IgD-negative memory B cell (primary cell): Measurements from ENCODE around the gene NRL. TPM values are rescaled to one million over a fixed set of nuclear protein-coding genes. Genes with fewer than 3 reads are reported as not detected.
A peak's percentile ranks its signal among the peaks of the same experiment; 100 is the strongest.

ENCODE experiments used
- H3K27ac Mint-ChIP-seq, 3 donors: one replicate each; pipeline ENCODE4 v1.8.0; 2020 to 2022; ENCODE audit warnings: mild to moderate bottlenecking in 3 of 3, mixed read lengths in 3 of 3, moderate library complexity in 1 of 3
- H3K27me3 Mint-ChIP-seq: one replicate; pipeline ENCODE4 v1.8.0; 2021; ENCODE audit warnings: mixed read lengths
- H3K36me3 Mint-ChIP-seq: one replicate; pipeline ENCODE4 v1.8.0; 2020; ENCODE audit warnings: mild to moderate bottlenecking, mixed read lengths
- H3K4me1 Mint-ChIP-seq, 3 donors: one replicate each; pipeline ENCODE4 v1.8.0; 2020 to 2022; ENCODE audit warnings: mixed read lengths in 3 of 3, mild to moderate bottlenecking in 1 of 3
- H3K4me3 Mint-ChIP-seq, 4 donors: one replicate each; pipeline ENCODE4 v1.8.0; 2020 to 2022; ENCODE audit warnings: mild to moderate bottlenecking in 4 of 4, mixed read lengths in 4 of 4, moderate library complexity in 3 of 4
- H3K9me3 Mint-ChIP-seq, 3 donors: one replicate each; pipeline ENCODE4 v1.8.0; 2020 to 2021; ENCODE audit warnings: mixed read lengths in 3 of 3, mild to moderate bottlenecking in 1 of 3
- polyA plus RNA-seq: library from polyadenylated mRNA; unstranded; fragments of 300-500 nt; fragmentation: Illumina TruSeq; gene quantifications from one replicate; pipeline ENCODE4 v1.2.3, GENCODE V29; 2021

The NRL gene
- polyA plus RNA-seq, 1 donor from 2014 or later, result 2.6 TPM

- Mint-ChIP-seq H3K4me3 (peak overlapping the region; percentile 5 to 98 (median 88)), H3K27me3 (no peaks in the 10 kb centered on the region), H3K9me3 (no peaks in the 10 kb centered on the region), H3K4me1 (peaks cover 15 to 29% (median 26%) of the 10 kb centered on the region in 3 donors), H3K27ac (peak overlapping the region; percentile 84 to 93 (median 85)), H3K36me3 (peaks cover 2% of the 10 kb centered on the region)
Measured at GRCh38 chr14:24092505-24093206, 22.1 kb downstream of the NRL start.

- Mint-ChIP-seq H3K27ac (peak overlapping the region in 1 of 3 donors; percentile 85), H3K9me3 (no peaks in the 10 kb centered on the region), H3K4me3 (peak overlapping the region in 2 of 4 donors; percentile 18 to 81), H3K36me3 (peaks cover 2% of the 10 kb centered on the region), H3K27me3 (no peaks in the 10 kb centered on the region), H3K4me1 (peaks cover 15 to 29% (median 26%) of the 10 kb centered on the region in 3 donors)
Measured at GRCh38 chr14:24092110-24092504, 22.6 kb downstream of the NRL start.

- Mint-ChIP-seq H3K4me1 (peaks cover 10 to 24% (median 10%) of the 10 kb centered on the region in 3 donors), H3K4me3 (no peak overlapping the region), H3K27me3 (no peaks in the 10 kb centered on the region), H3K27ac (no peak overlapping the region), H3K36me3 (no peaks in the 10 kb centered on the region), H3K9me3 (no peaks in the 10 kb centered on the region)
Measured at GRCh38 chr14:24089890-24090289, 24.9 kb downstream of the NRL start.

GRCh38 chr14:24088095-24088494, 26.7 kb downstream of the NRL start:
- H3K4me3 Mint-ChIP-seq, result no peak overlapping the region
- H3K9me3 Mint-ChIP-seq, result no peaks in the 10 kb centered on the region
- peaks cover 4 to 20% (median 19%) of the 10 kb centered on the region in 3 donors for H3K4me1 Mint-ChIP-seq
- H3K36me3 Mint-ChIP-seq, result no peaks in the 10 kb centered on the region
- no peaks in the 10 kb centered on the region for H3K27me3 Mint-ChIP-seq
- H3K27ac Mint-ChIP-seq, result no peak overlapping the region

GRCh38 chr14:24087004-24087403, 27.7 kb downstream of the NRL start:
- Mint-ChIP-seq H3K4me1 (peaks cover 5 to 19% (median 19%) of the 10 kb centered on the region in 3 donors), H3K36me3 (no peaks in the 10 kb centered on the region), H3K4me3 (peak overlapping the region in 1 of 4 donors; percentile 30), H3K9me3 (no peaks in the 10 kb centered on the region), H3K27ac (no peak overlapping the region), H3K27me3 (no peaks in the 10 kb centered on the region)

GRCh38 chr14:24086193-24086955, 28.4 kb downstream of the NRL start:
- peaks cover 8 to 21% (median 19%) of the 10 kb centered on the region in 3 donors for H3K4me1 Mint-ChIP-seq
- H3K36me3 Mint-ChIP-seq, result no peaks in the 10 kb centered on the region
- no peaks in the 10 kb centered on the region for H3K9me3 Mint-ChIP-seq
- no peak overlapping the region for H3K4me3 Mint-ChIP-seq
- H3K27ac Mint-ChIP-seq, result no peak overlapping the region
- no peaks in the 10 kb centered on the region for H3K27me3 Mint-ChIP-seq

GRCh38 chr14:24085215-24085614, 29.5 kb downstream of the NRL start:
- H3K27me3 Mint-ChIP-seq, result no peaks in the 10 kb centered on the region
- peaks cover 12 to 24% (median 20%) of the 10 kb centered on the region in 3 donors for H3K4me1 Mint-ChIP-seq
- H3K27ac Mint-ChIP-seq, result no peak overlapping the region
- peak overlapping the region in 1 of 4 donors; percentile 69 for H3K4me3 Mint-ChIP-seq
- H3K9me3 Mint-ChIP-seq, result no peaks in the 10 kb centered on the region
- no peaks in the 10 kb centered on the region for H3K36me3 Mint-ChIP-seq

GRCh38 chr14:24084440-24084839, 30.3 kb downstream of the NRL start:
- Mint-ChIP-seq H3K27me3 (no peaks in the 10 kb centered on the region), H3K27ac (no peak overlapping the region), H3K9me3 (no peaks in the 10 kb centered on the region), H3K4me1 (peaks cover 13 to 25% (median 20%) of the 10 kb centered on the region in 3 donors), H3K4me3 (peak overlapping the region in 1 of 4 donors; percentile 79), H3K36me3 (no peaks in the 10 kb centered on the region)

GRCh38 chr14:24083462-24083861, 31.3 kb downstream of the NRL start:
- Mint-ChIP-seq H3K27ac (peak overlapping the region in 2 of 3 donors; percentile 77 to 80), H3K27me3 (no peaks in the 10 kb centered on the region), H3K4me3 (peak overlapping the region in 2 of 4 donors; percentile 41 to 79), H3K36me3 (no peaks in the 10 kb centered on the region), H3K9me3 (no peaks in the 10 kb centered on the region), H3K4me1 (peaks cover 15 to 25% (median 21%) of the 10 kb centered on the region in 3 donors)

GRCh38 chr14:24082411-24083080, 32.2 kb downstream of the NRL start:
- Mint-ChIP-seq H3K9me3 (no peaks in the 10 kb centered on the region), H3K4me1 (peaks cover 15 to 25% (median 23%) of the 10 kb centered on the region in 3 donors), H3K27me3 (no peaks in the 10 kb centered on the region), H3K4me3 (peak overlapping the region; percentile 83 to 94 (median 88)), H3K36me3 (no peaks in the 10 kb centered on the region), H3K27ac (peak overlapping the region in 2 of 3 donors; percentile 76 to 94)

- H3K36me3 Mint-ChIP-seq, result no peaks in the 10 kb centered on the region
- H3K4me1 Mint-ChIP-seq, result peaks cover 15 to 25% (median 23%) of the 10 kb centered on the region in 3 donors
- no peaks in the 10 kb centered on the region for H3K9me3 Mint-ChIP-seq
- H3K4me3 Mint-ChIP-seq, result peak overlapping the region; percentile 83 to 94 (median 88)
- no peaks in the 10 kb centered on the region for H3K27me3 Mint-ChIP-seq
- H3K27ac Mint-ChIP-seq, result peak overlapping the region; percentile 76 to 94 (median 86)
Measured at GRCh38 chr14:24081739-24082211, 33.0 kb downstream of the NRL start.

GRCh38 chr14:24080888-24081738, 33.6 kb downstream of the NRL start:
- H3K27ac Mint-ChIP-seq, result peak overlapping the region; percentile 76 to 95 (median 94)
- H3K27me3 Mint-ChIP-seq, result no peaks in the 10 kb centered on the region
- peaks cover 15 to 26% (median 25%) of the 10 kb centered on the region in 3 donors for H3K4me1 Mint-ChIP-seq
- no peaks in the 10 kb centered on the region for H3K36me3 Mint-ChIP-seq
- no peaks in the 10 kb centered on the region for H3K9me3 Mint-ChIP-seq
- H3K4me3 Mint-ChIP-seq, result peak overlapping the region; percentile 83 to 94 (median 88)

GRCh38 chr14:24080142-24080530, 34.6 kb downstream of the NRL start:
- H3K9me3 Mint-ChIP-seq, result no peaks in the 10 kb centered on the region
- H3K27me3 Mint-ChIP-seq, result no peaks in the 10 kb centered on the region
- peak overlapping the region in 2 of 3 donors; percentile 76 to 89 for H3K27ac Mint-ChIP-seq
- peak overlapping the region; percentile 37 to 85 (median 72) for H3K4me3 Mint-ChIP-seq
- H3K36me3 Mint-ChIP-seq, result no peaks in the 10 kb centered on the region
- peaks cover 22 to 31% (median 25%) of the 10 kb centered on the region in 3 donors for H3K4me1 Mint-ChIP-seq
